BJ (cell line): ENCODE data around the gene FZD10. TPM values are rescaled to one million over a fixed set of nuclear protein-coding genes. Genes with fewer than 3 reads are reported as not detected.

Experiments
- CTCF ChIA-PET: fragments of 350-600 bp; formaldehyde crosslinking; extraction: SDS; loops from one replicate; lab custom pipeline; 2021; ENCODE audit warnings: antibody characterized with exemption, inconsistent platforms; lab: Yijun Ruan, JAX
- POLR2A ChIA-PET: fragments of 300-600 bp; sonication (Branson Sonifier 250); formaldehyde crosslinking; extraction: SDS; loops from one replicate; lab custom pipeline; 2021; ENCODE audit warnings: antibody characterized with exemption; lab: Charles Lee
- DNase-seq: peaks from one replicate; pipeline ENCODE4 v3.0.0-alpha.2; 2011; ENCODE audit warnings: low read depth
- H3K27me3 ChIP-seq: 2 replicates; pipeline ENCODE4 v1.6.0; 2011; ENCODE audit warnings: low read length; ENCODE audit not compliant: control insufficient read depth, insufficient read depth
- H3K36me3 ChIP-seq: 2 replicates; pipeline ENCODE4 v1.5.1; 2011; ENCODE audit warnings: low read length; ENCODE audit not compliant: control insufficient read depth, insufficient read depth
- H3K4me3 ChIP-seq: 2 replicates; pipeline ENCODE4 v1.5.1; 2011; ENCODE audit warnings: low read depth, mild to moderate bottlenecking, control low read depth, low read length
- polyA plus RNA-seq: library from polyadenylated mRNA; depleted of rRNA; stranded (reverse); fragments of >200 nt; gene quantifications from 2 replicates; pipeline ENCODE4 v1.2.3, GENCODE V29; 2011
- TF ChIP-seq, protein P1 (sequence below): IDR thresholded peaks from 2 replicates; pipeline ENCODE4 v1.5.1; 2011; ENCODE audit warnings: low read depth, mild to moderate bottlenecking, control low read depth, inconsistent platforms, low read length, moderate library complexity; ENCODE audit not compliant: insufficient read depth

Gene FZD10
- polyA plus RNA-seq, 1 experiment = not detected

- no peak overlapping the region for H3K4me3 ChIP-seq
- ChIA-PET POLR2A (no interaction called here), CTCF (no interaction called here)
- DNase-seq = no peak
- H3K27me3 ChIP-seq = no peaks in the 10 kb centered on the region
- TF ChIP-seq, protein P1, sequence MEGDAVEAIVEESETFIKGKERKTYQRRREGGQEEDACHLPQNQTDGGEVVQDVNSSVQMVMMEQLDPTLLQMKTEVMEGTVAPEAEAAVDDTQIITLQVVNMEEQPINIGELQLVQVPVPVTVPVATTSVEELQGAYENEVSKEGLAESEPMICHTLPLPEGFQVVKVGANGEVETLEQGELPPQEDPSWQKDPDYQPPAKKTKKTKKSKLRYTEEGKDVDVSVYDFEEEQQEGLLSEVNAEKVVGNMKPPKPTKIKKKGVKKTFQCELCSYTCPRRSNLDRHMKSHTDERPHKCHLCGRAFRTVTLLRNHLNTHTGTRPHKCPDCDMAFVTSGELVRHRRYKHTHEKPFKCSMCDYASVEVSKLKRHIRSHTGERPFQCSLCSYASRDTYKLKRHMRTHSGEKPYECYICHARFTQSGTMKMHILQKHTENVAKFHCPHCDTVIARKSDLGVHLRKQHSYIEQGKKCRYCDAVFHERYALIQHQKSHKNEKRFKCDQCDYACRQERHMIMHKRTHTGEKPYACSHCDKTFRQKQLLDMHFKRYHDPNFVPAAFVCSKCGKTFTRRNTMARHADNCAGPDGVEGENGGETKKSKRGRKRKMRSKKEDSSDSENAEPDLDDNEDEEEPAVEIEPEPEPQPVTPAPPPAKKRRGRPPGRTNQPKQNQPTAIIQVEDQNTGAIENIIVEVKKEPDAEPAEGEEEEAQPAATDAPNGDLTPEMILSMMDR = no peak
- H3K36me3 ChIP-seq = no peaks in the 10 kb centered on the region
Measured at GRCh38 chr12:130179191-130179590, 16.9 kb downstream of the FZD10 start.

- ChIA-PET POLR2A (no interaction called here), CTCF (no interaction called here)
- TF ChIP-seq, protein P1 = no peak
- no peak for DNase-seq
- no peaks in the 10 kb centered on the region for H3K27me3 ChIP-seq
- H3K36me3 ChIP-seq = no peaks in the 10 kb centered on the region
- no peak overlapping the region for H3K4me3 ChIP-seq
Measured at GRCh38 chr12:130179621-130180020, 17.4 kb downstream of the FZD10 start.

DNA sequence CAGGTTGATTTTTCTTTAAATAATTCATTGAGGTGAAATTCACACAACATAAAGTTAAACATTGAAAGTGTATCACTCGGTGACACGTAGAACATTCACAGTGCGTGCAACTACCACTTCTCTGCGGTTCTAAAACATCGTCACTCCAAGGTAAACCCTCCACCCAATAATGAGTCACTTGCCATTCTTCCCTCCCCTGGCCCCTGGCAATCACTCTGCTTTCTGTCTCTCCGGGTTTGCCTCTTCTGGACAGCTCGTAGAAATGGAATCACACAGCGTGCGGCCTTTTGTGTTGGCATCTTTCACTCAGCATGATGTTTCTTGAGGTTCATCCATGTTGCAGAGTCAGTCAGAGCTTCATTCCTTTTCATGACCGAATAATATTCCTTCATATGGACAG lies 18.9 kb downstream of the FZD10 start:
- H3K36me3 ChIP-seq = no peaks in the 10 kb centered on the region
- ChIA-PET POLR2A (no interaction called here), CTCF (no interaction called here)
- no peak overlapping the region for H3K4me3 ChIP-seq
- no peak for DNase-seq
- TF ChIP-seq, protein P1 = no peak
- H3K27me3 ChIP-seq = no peaks in the 10 kb centered on the region

GRCh38 chr12:130183585-130184370 lies 21.5 kb downstream of the FZD10 start:
- TF ChIP-seq, protein P1 = no peak
- ChIA-PET CTCF (no interaction called here), POLR2A (no interaction called here)
- Histone ChIP-seq H3K27me3 (no peaks in the 10 kb centered on the region), H3K4me3 (no peak overlapping the region), H3K36me3 (no peaks in the 10 kb centered on the region)
- DNase-seq = no peak

DNA sequence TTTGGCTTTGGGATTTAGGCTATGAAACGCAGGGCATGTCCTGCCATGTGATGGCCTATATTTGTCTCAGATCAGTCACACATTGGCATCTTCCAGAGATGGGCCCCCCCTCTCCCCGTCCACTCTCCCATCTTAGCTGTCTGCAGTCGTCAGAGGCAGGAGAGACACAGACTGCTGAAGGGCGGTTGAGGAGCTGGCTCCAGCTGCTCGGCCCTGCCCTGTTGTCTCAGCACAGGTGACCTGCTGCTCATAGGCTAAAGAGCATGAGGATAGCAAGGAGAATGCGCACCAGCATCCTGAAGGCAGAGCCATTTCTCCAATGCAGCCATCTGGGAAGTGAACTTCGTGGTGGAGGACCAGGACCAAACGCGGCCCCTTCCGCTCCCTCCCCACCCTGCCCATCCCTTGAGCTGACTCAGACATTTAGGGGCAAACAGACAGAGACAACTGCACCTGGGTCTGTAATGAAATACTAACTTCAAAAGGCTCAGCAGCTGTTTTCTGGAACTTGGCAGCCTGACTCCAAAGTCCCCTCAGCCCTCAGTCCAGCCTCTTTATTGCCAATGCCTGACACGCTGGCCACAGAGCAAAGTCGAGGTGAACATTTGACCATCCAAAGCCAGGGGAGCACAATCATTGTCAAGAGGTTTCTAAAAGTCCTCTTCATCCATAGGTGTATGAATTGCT lies 22.3 kb downstream of the FZD10 start:
- H3K36me3 ChIP-seq = no peaks in the 10 kb centered on the region
- H3K4me3 ChIP-seq = no peak overlapping the region
- ChIA-PET POLR2A (no interaction called here), CTCF (no interaction called here)
- TF ChIP-seq, protein P1 = no peak
- H3K27me3 ChIP-seq = no peaks in the 10 kb centered on the region
- no peak for DNase-seq
